Ectodermal cell (in vitro differentiated cells): ENCODE measurements around the gene HSPA14.
"Not testable (repeated sequence)": the region's sequence is repeated elsewhere in the genome, so short reads cannot be mapped to it uniquely, and the experiment has no call there.

Source experiments
- H3K27ac ChIP-seq: 2 replicates; pipeline ENCODE4 v1.7.0; 2013; ENCODE audit warnings: mild to moderate bottlenecking, low read depth, low read length; ENCODE audit not compliant: insufficient read depth, poor library complexity, severe bottlenecking
- H3K27me3 ChIP-seq: 2 replicates; pipeline ENCODE4 v1.7.0; 2013; ENCODE audit warnings: mild to moderate bottlenecking, low read length; ENCODE audit not compliant: insufficient read depth, control insufficient read depth, poor library complexity, severe bottlenecking
- H3K36me3 ChIP-seq: one replicate; pipeline ENCODE4 v1.7.0; 2013; ENCODE audit warnings: low read length; ENCODE audit not compliant: control insufficient read depth, insufficient read depth
- H3K4me1 ChIP-seq: one replicate; pipeline ENCODE4 v1.7.0; 2013; ENCODE audit warnings: low read length; ENCODE audit not compliant: control insufficient read depth, insufficient read depth
- H3K4me3 ChIP-seq: 2 replicates; pipeline ENCODE4 v1.7.0; 2013; ENCODE audit warnings: low read depth, low read length, control low read depth; ENCODE audit not compliant: insufficient read depth
- H3K9me3 ChIP-seq: 2 replicates; pipeline ENCODE4 v1.7.0; 2013; ENCODE audit warnings: mild to moderate bottlenecking, low read length, moderate library complexity; ENCODE audit not compliant: control insufficient read depth
- WGBS, 2 experiments: methylation state at CpG; one replicate each; pipeline ENCODE4 v1.1.7; 2013; ENCODE audit warnings: missing lambda C conversion rate in 2 of 2; 5-methylcytosine and 5-hydroxymethylcytosine counted together

HSPA14 gene

DNA sequence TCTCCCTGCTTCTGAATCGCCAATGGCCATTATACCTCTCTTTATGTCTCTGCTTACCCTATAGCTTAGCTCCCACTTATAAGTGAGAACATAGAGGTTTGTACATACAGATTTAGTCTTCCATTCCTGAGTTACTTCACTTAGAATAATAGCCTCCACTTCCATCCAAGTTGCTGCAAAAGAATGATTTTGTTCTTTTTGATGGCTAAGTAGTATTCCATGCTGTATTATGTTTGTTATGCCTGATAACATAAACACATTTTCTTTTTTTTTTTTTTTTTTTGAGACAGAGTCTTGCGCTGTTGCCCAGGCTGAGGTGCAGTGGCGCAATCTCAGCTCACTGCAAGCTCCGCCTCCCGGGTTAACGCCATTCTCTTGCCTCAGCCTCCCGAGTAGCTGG, 21.4 kb upstream of the HSPA14 start:
- not testable (repeated sequence) for H3K4me1 ChIP-seq, H3K27me3 ChIP-seq, H3K36me3 ChIP-seq, H3K9me3 ChIP-seq, H3K27ac ChIP-seq, H3K4me3 ChIP-seq
- WGBS, 2 experiments: 97 to 99% methylated on average over 7 of the region's 7 CpGs

- no peak overlapping the region for H3K4me3 ChIP-seq
- 91 to 93% methylated on average over 10 of the region's 10 CpGs for WGBS, 2 experiments
- H3K27me3 ChIP-seq: no peaks in the 10 kb centered on the region
Observed at GRCh38 chr10:14820010-14820774, 17.9 kb upstream of the HSPA14 start.

DNA sequence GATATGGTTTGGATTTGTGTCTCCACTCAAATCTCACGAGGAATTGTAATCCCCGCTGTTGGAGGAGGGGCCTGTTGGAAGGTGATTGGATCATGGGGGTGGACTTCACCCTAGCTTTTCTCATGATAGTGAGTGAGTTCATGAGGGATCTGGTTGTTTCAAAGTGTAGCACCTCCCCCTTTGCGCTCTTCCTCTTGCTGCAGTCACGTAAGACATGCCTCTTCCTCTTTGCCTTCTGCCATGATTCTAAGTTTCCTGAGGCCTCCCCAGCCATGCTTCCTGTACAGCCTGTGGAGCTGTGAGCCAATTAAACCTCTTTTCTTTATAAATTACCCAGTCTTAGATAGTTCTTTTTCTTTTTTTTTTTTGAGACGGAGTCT, 17.3 kb upstream of the HSPA14 start:
- Histone ChIP-seq H3K36me3 (no peaks in the 10 kb centered on the region), H3K4me1 (no peaks in the 10 kb centered on the region), H3K27me3 (no peaks in the 10 kb centered on the region), H3K9me3 (no peaks in the 10 kb centered on the region), H3K4me3 (no peak overlapping the region), H3K27ac (no peak overlapping the region)
- WGBS, 2 experiments: 89 to 96% methylated on average over 5 of the region's 5 CpGs

More at GRCh38 chr10:14820010-14820774, 17.9 kb upstream of the HSPA14 start:
- H3K4me1 ChIP-seq: no peaks in the 10 kb centered on the region
- H3K9me3 ChIP-seq: no peaks in the 10 kb centered on the region
- no peaks in the 10 kb centered on the region for H3K36me3 ChIP-seq
- H3K27ac ChIP-seq: no peak overlapping the region

DNA sequence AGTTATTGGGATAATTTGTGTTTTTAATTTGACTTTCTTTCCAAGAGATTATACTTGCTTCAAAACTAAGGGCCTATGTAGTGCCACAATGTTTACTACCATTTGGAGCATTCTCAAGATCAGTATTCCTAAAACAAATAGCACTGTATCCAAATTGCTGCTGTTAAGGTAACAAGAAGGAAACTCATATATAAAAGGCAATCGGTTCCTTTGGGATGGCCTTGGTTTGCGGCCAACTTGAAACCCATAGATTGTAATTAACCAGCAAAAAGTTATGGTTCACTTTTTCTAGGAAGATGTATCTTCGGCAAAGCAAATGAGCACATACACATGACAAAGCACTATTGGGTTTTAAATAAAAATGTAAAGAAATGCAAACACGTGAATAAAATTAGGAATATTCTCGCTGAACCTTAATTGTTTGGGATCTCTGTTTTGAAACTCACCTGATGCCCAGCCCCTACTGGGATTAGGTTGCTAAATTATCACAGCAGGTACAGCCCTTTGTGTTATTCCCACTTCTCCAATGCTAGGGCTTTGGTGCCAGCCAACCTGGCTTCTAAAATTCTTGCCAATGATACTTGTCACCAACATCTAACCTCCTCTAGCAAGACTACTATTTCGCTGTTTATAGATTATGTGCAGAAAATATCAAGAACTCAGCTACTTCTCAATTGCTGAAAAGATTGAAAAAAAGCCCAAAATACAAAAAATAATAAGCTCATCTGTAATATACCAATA, 16.3 kb upstream of the HSPA14 start:
- H3K4me3 ChIP-seq: no peak overlapping the region
- H3K27me3 ChIP-seq: peaks cover 4% of the 10 kb centered on the region
- no peaks in the 10 kb centered on the region for H3K9me3 ChIP-seq
- no peaks in the 10 kb centered on the region for H3K36me3 ChIP-seq
- H3K27ac ChIP-seq: no peak overlapping the region
- no peaks in the 10 kb centered on the region for H3K4me1 ChIP-seq
- 86 to 88% methylated on average over 5 to 6 of the region's 6 CpGs for WGBS, 2 experiments

DNA sequence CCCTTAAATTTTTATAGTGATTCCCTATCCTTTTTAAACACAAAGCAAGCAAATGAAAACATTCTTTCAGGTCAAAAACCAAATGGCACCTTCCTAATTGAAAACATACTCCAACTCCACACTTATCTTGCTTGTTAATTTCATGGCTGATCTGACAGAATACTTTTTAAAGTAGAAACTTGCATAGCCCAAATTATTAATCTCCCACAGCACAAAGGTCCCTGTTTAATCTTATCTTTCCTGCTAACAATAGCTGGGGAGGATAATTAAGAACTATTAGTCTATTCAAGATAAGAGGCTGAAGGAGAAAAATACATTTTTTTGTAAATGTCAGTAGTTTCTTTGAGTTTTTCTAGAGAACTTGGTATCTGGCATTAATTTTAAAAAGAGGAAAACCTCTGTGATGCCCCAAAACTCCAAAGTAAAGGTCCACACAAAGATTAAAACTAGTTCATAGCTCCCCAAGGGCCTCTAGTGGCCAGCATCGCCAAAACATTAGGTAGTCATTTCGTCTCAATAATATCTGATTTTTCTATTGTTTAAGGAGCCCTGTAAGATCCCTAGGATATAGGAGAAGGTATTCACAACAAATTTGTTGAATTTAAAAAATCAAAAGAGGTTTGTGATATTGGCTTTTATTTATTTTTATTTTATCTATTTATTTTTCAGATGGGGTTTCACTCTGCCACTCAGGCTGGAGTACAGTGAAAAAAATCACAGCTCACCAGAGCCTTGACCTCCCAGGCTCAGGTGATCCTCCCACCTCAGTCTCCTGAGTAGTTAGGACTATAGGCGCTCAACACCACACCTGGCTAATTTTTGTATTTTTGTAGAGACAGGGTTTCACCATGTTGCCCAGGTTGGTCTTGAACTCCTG, 15.0 kb upstream of the HSPA14 start:
- 50 to 86% methylated on average over 1 to 3 of the region's 3 CpGs for WGBS, 2 experiments

DNA sequence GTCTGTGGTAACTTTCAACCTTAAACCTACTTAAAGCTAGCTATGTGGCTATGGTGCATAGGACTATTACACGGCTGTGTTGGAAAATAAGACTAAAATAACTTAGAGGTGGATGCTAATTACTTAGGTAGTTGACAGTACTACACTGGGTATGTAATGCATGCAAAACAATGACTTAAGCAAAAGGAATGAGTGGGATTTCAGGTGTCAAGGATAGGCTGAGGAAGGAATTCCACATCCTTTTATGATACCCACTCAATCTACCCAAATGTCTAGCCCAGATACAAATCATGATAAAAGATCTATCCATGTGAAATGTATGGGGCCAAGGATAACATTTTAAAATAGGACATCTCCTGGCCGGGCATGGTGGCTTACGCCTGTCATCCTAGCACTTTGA, 14.1 kb upstream of the HSPA14 start:
- Histone ChIP-seq H3K4me3 (no peak overlapping the region), H3K4me1 (no peaks in the 10 kb centered on the region), H3K27me3 (peaks cover 4% of the 10 kb centered on the region), H3K9me3 (no peaks in the 10 kb centered on the region), H3K27ac (no peak overlapping the region), H3K36me3 (no peaks in the 10 kb centered on the region)
- WGBS, 2 experiments: 93% methylated on average over 3 of the region's 3 CpGs

More for the DNA sequence above, 15.0 kb upstream of the HSPA14 start:
- Histone ChIP-seq H3K9me3 (no peaks in the 10 kb centered on the region), H3K4me3 (no peak overlapping the region), H3K27me3 (peaks cover 4% of the 10 kb centered on the region), H3K4me1 (no peaks in the 10 kb centered on the region), H3K27ac (no peak overlapping the region), H3K36me3 (no peaks in the 10 kb centered on the region)

- 77 to 91% methylated on average over 1 of the region's 1 CpG for WGBS, 2 experiments
- no peak overlapping the region for H3K27ac ChIP-seq
Observed at GRCh38 chr10:14826076-14826829, 11.9 kb upstream of the HSPA14 start.

GRCh38 chr10:14833106-14833505, 5.0 kb upstream of the HSPA14 start:
- peaks cover 10% of the 10 kb centered on the region for H3K4me1 ChIP-seq
- no peaks in the 10 kb centered on the region for H3K36me3 ChIP-seq
- H3K27ac ChIP-seq: no peak overlapping the region
- no peak overlapping the region for H3K4me3 ChIP-seq
- WGBS, 2 experiments: 89 to 94% methylated on average over 3 of the region's 3 CpGs
- H3K27me3 ChIP-seq: no peaks in the 10 kb centered on the region
- H3K9me3 ChIP-seq: no peaks in the 10 kb centered on the region

More at GRCh38 chr10:14826076-14826829, 11.9 kb upstream of the HSPA14 start:
- Histone ChIP-seq H3K27me3 (peaks cover 4% of the 10 kb centered on the region), H3K36me3 (no peaks in the 10 kb centered on the region), H3K4me3 (no peak overlapping the region), H3K4me1 (no peaks in the 10 kb centered on the region), H3K9me3 (no peaks in the 10 kb centered on the region)

- WGBS, 2 experiments: 92 to 100% methylated on average over 1 of the region's 2 CpGs
- H3K27ac ChIP-seq: no peak overlapping the region
Observed at GRCh38 chr10:14836208-14836607, 1.9 kb upstream of the HSPA14 start.

More at GRCh38 chr10:14836208-14836607, 1.9 kb upstream of the HSPA14 start:
- Histone ChIP-seq H3K36me3 (no peaks in the 10 kb centered on the region), H3K4me3 (no peak overlapping the region), H3K4me1 (peaks cover 10% of the 10 kb centered on the region), H3K9me3 (no peaks in the 10 kb centered on the region), H3K27me3 (no peaks in the 10 kb centered on the region)
